Dermis blood vessel endothelial cell (primary cell): ENCODE data around the gene MAEA. TPM values are rescaled to one million over a fixed set of nuclear protein-coding genes. Genes with fewer than 3 reads are reported as not detected.
"Not testable (repeated sequence)": the region's sequence is repeated elsewhere in the genome, so short reads cannot be mapped to it uniquely, and the experiment has no call there.

Source experiments
- DNase-seq: peaks from one replicate; pipeline ENCODE4 v3.0.0; 2010
- total RNA-seq: library from RNA; depleted of rRNA; stranded (reverse); fragments of >200 nt; gene quantifications from 2 replicates; pipeline ENCODE4 v1.2.3, GENCODE V29; 2014

The MAEA gene
- total RNA-seq, 1 donor from 2014 or later = 75.9 TPM

GRCh38 chr4:1367230-1367935, 77.7 kb downstream of the MAEA start:
- DNase-seq = no peak

DNA sequence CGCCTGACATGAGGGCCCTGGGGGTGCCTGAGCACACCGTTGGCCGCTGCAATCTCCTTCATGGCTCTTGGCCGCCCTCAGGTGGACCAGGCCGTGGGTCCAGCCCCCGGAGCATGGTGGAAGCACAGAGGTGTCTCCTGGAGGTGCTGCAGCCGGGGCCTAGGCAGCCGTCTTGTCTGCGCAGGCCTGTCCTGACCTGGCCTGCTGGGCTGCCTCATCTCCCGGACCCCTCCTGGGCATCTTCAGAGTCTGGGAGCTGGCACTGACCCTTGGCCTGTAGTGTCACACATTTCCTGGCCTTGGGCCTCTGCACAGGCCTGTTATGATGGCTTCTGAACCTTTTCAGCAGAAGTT, 78.2 kb downstream of the MAEA start:
- no peak for DNase-seq

- no peak for DNase-seq
Measured at GRCh38 chr4:1368421-1369090, 78.9 kb downstream of the MAEA start.

DNA sequence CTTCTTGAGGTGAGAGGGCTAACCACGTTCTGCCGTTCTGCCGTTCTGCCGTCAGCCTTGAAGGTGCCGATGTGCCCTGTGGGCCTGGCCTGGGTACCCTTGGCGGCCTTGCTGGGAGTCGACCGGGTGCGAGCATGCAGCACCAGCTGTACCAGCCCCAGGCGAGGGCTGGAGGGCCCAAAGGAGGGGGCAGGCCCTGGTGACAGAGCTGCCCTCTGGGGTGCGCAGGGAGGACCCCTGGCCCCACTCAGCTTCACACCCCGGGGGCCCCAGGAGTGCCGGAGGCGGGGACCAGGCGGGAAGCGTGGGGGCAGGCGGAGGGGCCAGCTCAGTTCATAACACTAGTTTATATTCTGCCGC, 79.4 kb downstream of the MAEA start:
- DNase-seq = no peak

- DNase-seq = no peak
Measured at GRCh38 chr4:1369479-1370079, 79.9 kb downstream of the MAEA start.

GRCh38 chr4:1370321-1371124, 80.8 kb downstream of the MAEA start:
- no peak for DNase-seq

- no peak for DNase-seq
Measured at GRCh38 chr4:1371176-1372165, 81.8 kb downstream of the MAEA start.

GRCh38 chr4:1372576-1372975, 82.9 kb downstream of the MAEA start:
- DNase-seq = not testable (repeated sequence)

- DNase-seq = no peak
Measured at GRCh38 chr4:1373892-1374705, 84.4 kb downstream of the MAEA start.

DNA sequence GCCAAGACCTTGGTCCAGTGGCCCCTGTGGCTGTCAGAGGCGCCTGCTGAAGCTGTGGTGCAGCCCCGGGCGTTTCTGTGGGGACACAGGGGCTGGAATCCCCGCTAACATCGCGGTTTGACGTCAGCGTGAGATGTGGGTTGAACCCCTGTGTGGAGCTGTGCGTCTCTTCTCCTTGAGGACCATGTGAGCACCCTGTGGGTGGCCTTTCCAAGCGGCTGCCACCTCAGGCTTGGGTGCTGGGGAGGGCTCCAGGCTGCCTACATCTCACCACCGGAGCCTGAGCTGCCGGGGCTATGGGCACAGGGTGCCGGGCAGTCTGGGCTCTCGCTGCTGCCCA, 85.0 kb downstream of the MAEA start:
- DNase-seq = no peak

- DNase-seq = no peak
Measured at GRCh38 chr4:1375051-1375721, 85.5 kb downstream of the MAEA start.

DNA sequence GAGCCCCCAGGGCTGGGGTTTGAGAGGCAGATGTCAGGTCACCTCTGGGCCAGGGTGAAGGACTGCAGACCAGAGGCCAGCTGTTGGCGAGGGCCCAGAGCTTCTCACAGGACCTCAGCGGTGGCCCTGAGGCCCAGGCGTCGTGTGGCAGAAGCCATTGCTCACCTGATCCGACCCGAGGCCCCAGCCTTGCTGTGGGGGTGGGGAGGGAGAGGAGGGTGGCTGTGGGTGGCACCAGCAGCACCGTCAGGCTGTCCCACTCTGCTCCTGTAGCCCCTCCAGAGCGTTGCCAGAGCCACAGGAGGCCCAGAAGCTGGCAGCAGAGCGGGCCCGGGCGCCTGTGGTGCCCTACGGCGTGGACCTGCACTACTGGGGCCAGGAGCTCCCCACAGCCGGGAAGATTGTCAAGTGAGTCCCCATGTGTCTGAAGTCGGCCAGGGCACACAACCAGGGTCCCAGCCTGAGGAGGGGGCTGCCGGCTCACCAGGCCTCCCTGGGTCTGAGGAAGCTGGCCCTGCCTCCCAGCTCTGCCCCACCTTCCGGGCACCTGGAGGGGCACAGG, 86.2 kb downstream of the MAEA start:
- DNase-seq = no peak

- DNase-seq = no peak
Measured at GRCh38 chr4:1376391-1376840, 86.7 kb downstream of the MAEA start.

DNA sequence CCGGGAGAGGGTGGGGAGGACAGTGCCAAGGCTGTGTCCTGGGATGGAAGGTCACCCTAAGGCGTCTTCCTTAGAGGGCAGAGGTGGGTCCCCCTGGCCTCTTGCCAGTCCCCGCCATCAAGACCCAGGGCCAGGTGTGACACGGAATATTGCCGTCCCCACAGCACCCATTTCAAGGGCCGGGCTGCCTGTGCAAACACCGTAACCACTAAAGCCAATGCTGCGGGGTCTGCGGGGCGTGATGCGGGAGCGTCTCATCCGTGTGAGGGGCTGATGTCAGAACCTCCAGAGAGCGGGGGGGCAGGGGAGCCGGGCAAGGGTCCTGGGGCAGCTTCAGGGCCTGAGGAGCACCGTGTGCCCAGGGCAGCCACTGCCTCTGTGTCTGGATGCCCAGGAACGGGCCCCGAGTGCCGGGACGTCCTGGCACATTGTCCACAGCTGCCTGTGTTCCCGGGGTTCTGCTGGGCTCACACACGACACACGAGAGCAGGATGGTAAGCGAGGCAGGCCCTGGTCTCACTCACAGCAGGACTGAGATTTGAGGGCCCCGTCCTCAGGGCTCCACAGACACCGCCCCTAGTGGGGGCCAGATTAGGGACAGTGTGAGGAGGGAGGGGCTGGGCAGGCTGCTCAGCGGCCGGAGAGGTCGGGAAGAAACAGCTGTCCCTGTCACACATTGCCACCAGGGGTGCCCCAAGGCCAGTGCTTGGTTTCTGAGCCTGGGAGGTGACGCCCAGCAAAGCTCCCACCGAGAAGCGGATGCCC, 87.3 kb downstream of the MAEA start:
- no peak for DNase-seq

DNA sequence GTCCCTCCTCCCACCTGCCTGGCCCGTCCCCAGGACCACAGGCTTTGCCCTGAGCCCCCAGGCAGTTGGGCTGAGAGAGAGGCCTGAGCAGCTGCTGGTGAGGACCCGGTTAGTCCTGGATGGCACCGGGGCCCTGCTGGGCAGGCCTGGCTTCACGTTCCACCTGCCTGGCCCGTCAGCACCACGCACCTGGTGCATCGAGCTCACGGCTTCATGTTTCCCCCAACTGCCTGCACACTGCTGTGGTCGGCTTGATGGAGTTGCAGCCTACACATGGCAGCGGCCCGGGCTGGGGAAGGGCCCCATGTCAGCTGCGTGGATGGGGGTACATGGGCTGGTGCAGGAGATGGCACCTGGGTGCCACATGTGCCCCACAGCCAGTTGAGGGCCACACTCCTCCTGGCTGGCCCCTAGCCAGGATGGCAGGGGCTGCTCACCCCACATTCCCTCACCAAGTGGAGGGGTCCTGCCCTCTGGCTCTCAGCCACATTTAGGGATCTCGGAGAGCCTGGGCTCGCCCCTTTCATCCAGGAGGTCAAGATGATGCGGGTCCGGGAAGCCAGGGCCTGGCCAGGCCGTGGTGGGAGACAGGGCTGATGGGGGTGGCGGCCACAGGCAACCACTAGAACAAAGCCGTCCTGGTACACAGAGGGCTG, 88.0 kb downstream of the MAEA start:
- DNase-seq = no peak

DNA sequence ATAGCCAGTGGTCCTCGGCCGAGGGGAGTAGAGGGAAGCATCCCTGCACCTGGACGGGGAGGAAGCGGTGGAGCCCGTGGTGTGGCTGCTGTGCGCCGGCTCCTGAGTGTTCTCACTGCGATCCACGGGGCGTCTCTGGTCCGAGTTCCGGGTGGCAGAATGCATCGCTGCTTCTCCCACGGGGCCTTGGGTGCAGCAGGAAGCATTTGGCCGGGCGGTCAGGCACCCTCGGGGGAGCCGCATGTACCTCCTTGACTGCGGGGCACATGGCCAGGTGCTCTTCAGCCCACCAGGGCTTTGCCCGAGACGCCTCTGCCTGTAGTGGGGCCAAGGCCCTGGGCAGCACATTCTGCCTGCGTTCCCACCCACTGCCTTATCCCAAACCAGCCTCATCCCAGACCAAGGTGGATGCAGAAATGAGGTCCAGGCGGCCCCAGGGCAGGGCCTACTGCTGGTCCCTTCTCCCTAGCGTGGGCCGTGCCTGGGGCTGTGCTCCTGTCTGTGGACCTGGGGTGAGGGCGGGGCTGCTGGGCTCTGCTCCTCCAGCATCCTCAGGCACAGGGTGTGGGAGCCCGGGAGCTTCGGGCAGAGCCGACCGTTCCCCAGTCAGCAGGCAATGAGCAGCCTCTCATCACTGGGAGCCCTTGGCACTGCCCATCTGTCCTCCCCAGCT, 89.0 kb downstream of the MAEA start:
- DNase-seq = no peak

GRCh38 chr4:1379351-1379781, 89.7 kb downstream of the MAEA start:
- DNase-seq = no peak

DNA sequence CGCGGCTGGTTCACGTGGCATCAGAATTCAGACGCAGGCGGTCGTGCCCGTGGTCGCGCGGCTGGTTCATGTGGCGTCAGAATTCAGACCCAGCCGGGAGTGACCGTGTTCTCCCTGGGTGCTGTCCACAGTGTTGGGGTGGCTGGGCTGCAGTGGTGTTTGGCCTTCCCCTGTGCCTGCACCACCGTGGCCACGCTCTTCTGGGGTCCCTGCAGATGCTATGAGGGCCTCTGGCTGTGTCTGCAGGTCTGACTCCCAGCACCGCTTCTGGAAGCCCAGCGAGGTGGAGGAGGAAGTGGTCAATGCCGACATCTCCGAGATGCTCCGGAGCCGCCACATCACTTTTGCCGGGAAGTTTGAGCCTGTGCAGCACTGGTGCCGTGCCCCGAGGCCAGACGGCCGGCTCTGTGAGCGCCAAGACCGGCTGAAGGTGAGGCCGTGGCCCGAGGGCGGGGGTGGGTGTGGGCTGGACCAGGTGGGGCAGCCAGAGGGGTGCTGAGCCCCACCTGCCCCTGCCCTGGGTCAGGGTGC, 90.2 kb downstream of the MAEA start:
- DNase-seq = no peak
